ENCODE data around the gene CRYZL1.

The CRYZL1 gene

GRCh38 chr21:33559813-33560212, 81.7 kb downstream of the CRYZL1 start:
- Histone ChIP-seq H3K4me1 (ENCODE audit: control insufficient read depth, low read depth, low read length) (no peaks in the 10 kb centered on the region), H2AK5ac (ENCODE audit: low read length) (no peak overlapping the region), H3K36me3 (ENCODE audit: control insufficient read depth, insufficient read depth, low read length) (peaks cover 14% of the 10 kb centered on the region), H3K18ac (ENCODE audit: low read length) (no peak overlapping the region), H2BK15ac (replicated peaks; ENCODE audit: low read depth) (no peak overlapping the region), H3K27ac (ENCODE audit: low read depth, low read length) (no peak overlapping the region), H2BK5ac (ENCODE audit: low read length) (no peak overlapping the region), H3K79me1 (ENCODE audit: low read length) (peaks cover 16% of the 10 kb centered on the region), H3K4ac (ENCODE audit: low read depth, low read length) (no peak overlapping the region), H3K4me3 (ENCODE audit: low read length) (no peak overlapping the region), H2BK120ac (ENCODE audit: low read depth, low read length) (no peak overlapping the region), H4K5ac (ENCODE audit: low read length) (no peak overlapping the region), H3K9ac (ENCODE audit: low read length) (no peak overlapping the region), H4K8ac (ENCODE audit: low read depth, low read length) (no peak overlapping the region), H3K79me2 (ENCODE audit: control insufficient read depth, insufficient read depth, low read length) (peaks cover 28% of the 10 kb centered on the region), H3K4me2 (ENCODE audit: low read length) (no peak overlapping the region), H3K27me3 (ENCODE audit: insufficient read depth, low read length, poor library complexity) (no peaks in the 10 kb centered on the region), H3K23ac (ENCODE audit: low read length) (no peak overlapping the region), H3K56ac (ENCODE audit: low read length) (no peak overlapping the region)
- WGBS (ENCODE audit: extremely low coverage, insufficient coverage, low lambda C conversion rate) = no CpG with 5 or more reads among the region's 10 CpGs
- DNase-seq = no peak

- no peaks in the 10 kb centered on the region for H3K4me1 ChIP-seq (ENCODE audit: control insufficient read depth, low read depth, low read length)
Measured at GRCh38 chr21:33558777-33559421, 82.6 kb downstream of the CRYZL1 start.

DNA sequence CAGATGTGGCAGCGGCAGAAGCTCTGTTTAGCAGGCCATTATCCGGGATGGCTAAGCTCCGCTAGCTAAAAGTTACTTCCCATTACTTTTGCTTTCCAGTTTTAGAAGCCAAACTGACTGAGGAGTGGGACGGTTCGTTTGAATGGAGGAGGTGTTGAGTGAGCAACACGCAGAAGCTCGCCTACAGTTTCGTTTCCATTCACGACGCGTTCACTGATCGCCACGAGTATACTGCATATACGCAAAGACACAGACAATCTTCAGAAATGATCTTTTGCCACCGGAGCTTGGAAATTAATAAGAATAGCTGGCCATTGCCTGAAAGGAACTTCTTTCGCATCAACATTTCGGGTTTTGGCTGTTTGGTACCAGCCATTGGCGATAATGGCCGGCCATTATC, 84.1 kb downstream of the CRYZL1 start:
- H3K79me2 ChIP-seq (ENCODE audit: control insufficient read depth, insufficient read depth, low read length) = peaks cover 51% of the 10 kb centered on the region
- DNase-seq = no peak
- peaks cover 25% of the 10 kb centered on the region for H3K79me1 ChIP-seq (ENCODE audit: low read length)
- H4K5ac ChIP-seq (ENCODE audit: low read length) = no peak overlapping the region
- H3K4ac ChIP-seq (ENCODE audit: low read depth, low read length) = no peak overlapping the region
- H3K9ac ChIP-seq (ENCODE audit: low read length) = no peak overlapping the region
- no peak overlapping the region for H2BK5ac ChIP-seq (ENCODE audit: low read length)
- H3K4me1 ChIP-seq (ENCODE audit: control insufficient read depth, low read depth, low read length) = no peaks in the 10 kb centered on the region
- no peak overlapping the region for H3K56ac ChIP-seq (ENCODE audit: low read length)
- H3K23ac ChIP-seq (ENCODE audit: low read length) = no peak overlapping the region
- H2BK120ac ChIP-seq (ENCODE audit: low read depth, low read length) = no peak overlapping the region
- H4K8ac ChIP-seq (ENCODE audit: low read depth, low read length) = no peak overlapping the region
- no peak overlapping the region for H2BK15ac ChIP-seq (replicated peaks; ENCODE audit: low read depth)
- no CpG with 5 or more reads among the region's 19 CpGs for WGBS (ENCODE audit: extremely low coverage, insufficient coverage, low lambda C conversion rate)
- H3K27ac ChIP-seq (ENCODE audit: low read depth, low read length) = no peak overlapping the region
- H3K4me3 ChIP-seq (ENCODE audit: low read length) = no peak overlapping the region
- peaks cover 29% of the 10 kb centered on the region for H3K36me3 ChIP-seq (ENCODE audit: control insufficient read depth, insufficient read depth, low read length)
- H2AK5ac ChIP-seq (ENCODE audit: low read length) = no peak overlapping the region
- H3K27me3 ChIP-seq (ENCODE audit: insufficient read depth, low read length, poor library complexity) = no peaks in the 10 kb centered on the region
- no peak overlapping the region for H3K4me2 ChIP-seq (ENCODE audit: low read length)
- no peak overlapping the region for H3K18ac ChIP-seq (ENCODE audit: low read length)

More at GRCh38 chr21:33558777-33559421, 82.6 kb downstream of the CRYZL1 start:
- DNase-seq = no peak
- Histone ChIP-seq H2AK5ac (ENCODE audit: low read length) (no peak overlapping the region), H3K4ac (ENCODE audit: low read depth, low read length) (no peak overlapping the region), H3K56ac (ENCODE audit: low read length) (no peak overlapping the region), H3K9ac (ENCODE audit: low read length) (no peak overlapping the region), H3K23ac (ENCODE audit: low read length) (no peak overlapping the region), H3K79me1 (ENCODE audit: low read length) (peaks cover 16% of the 10 kb centered on the region), H4K5ac (ENCODE audit: low read length) (no peak overlapping the region), H2BK15ac (replicated peaks; ENCODE audit: low read depth) (no peak overlapping the region), H4K8ac (ENCODE audit: low read depth, low read length) (no peak overlapping the region), H3K18ac (ENCODE audit: low read length) (no peak overlapping the region), H3K27ac (ENCODE audit: low read depth, low read length) (no peak overlapping the region), H3K36me3 (ENCODE audit: control insufficient read depth, insufficient read depth, low read length) (peaks cover 18% of the 10 kb centered on the region), H3K79me2 (ENCODE audit: control insufficient read depth, insufficient read depth, low read length) (peaks cover 37% of the 10 kb centered on the region), H3K4me2 (ENCODE audit: low read length) (no peak overlapping the region), H3K4me3 (ENCODE audit: low read length) (no peak overlapping the region), H3K27me3 (ENCODE audit: insufficient read depth, low read length, poor library complexity) (no peaks in the 10 kb centered on the region), H2BK5ac (ENCODE audit: low read length) (no peak overlapping the region), H2BK120ac (ENCODE audit: low read depth, low read length) (no peak overlapping the region)
- WGBS (ENCODE audit: extremely low coverage, insufficient coverage, low lambda C conversion rate) = no CpG with 5 or more reads among the region's 4 CpGs

- Histone ChIP-seq H3K18ac (ENCODE audit: low read length) (no peak overlapping the region), H2BK5ac (ENCODE audit: low read length) (no peak overlapping the region), H3K79me2 (ENCODE audit: control insufficient read depth, insufficient read depth, low read length) (peaks cover 72% of the 10 kb centered on the region), H4K8ac (ENCODE audit: low read depth, low read length) (no peak overlapping the region), H3K9ac (ENCODE audit: low read length) (no peak overlapping the region), H3K56ac (ENCODE audit: low read length) (no peak overlapping the region), H2BK120ac (ENCODE audit: low read depth, low read length) (no peak overlapping the region), H3K4me2 (ENCODE audit: low read length) (no peak overlapping the region), H2AK5ac (ENCODE audit: low read length) (no peak overlapping the region), H2BK15ac (replicated peaks; ENCODE audit: low read depth) (no peak overlapping the region), H3K23ac (ENCODE audit: low read length) (no peak overlapping the region), H3K36me3 (ENCODE audit: control insufficient read depth, insufficient read depth, low read length) (peaks cover 42% of the 10 kb centered on the region), H3K4me1 (ENCODE audit: control insufficient read depth, low read depth, low read length) (no peaks in the 10 kb centered on the region), H3K4ac (ENCODE audit: low read depth, low read length) (no peak overlapping the region), H3K27me3 (ENCODE audit: insufficient read depth, low read length, poor library complexity) (no peaks in the 10 kb centered on the region), H3K79me1 (ENCODE audit: low read length) (peaks cover 31% of the 10 kb centered on the region), H4K5ac (ENCODE audit: low read length) (no peak overlapping the region), H3K27ac (ENCODE audit: low read depth, low read length) (no peak overlapping the region), H3K4me3 (ENCODE audit: low read length) (no peak overlapping the region)
- no peak for DNase-seq
- WGBS (ENCODE audit: extremely low coverage, insufficient coverage, low lambda C conversion rate) = no CpG with 5 or more reads among the region's 32 CpGs
Measured at GRCh38 chr21:33554982-33555344, 86.6 kb downstream of the CRYZL1 start.

DNA sequence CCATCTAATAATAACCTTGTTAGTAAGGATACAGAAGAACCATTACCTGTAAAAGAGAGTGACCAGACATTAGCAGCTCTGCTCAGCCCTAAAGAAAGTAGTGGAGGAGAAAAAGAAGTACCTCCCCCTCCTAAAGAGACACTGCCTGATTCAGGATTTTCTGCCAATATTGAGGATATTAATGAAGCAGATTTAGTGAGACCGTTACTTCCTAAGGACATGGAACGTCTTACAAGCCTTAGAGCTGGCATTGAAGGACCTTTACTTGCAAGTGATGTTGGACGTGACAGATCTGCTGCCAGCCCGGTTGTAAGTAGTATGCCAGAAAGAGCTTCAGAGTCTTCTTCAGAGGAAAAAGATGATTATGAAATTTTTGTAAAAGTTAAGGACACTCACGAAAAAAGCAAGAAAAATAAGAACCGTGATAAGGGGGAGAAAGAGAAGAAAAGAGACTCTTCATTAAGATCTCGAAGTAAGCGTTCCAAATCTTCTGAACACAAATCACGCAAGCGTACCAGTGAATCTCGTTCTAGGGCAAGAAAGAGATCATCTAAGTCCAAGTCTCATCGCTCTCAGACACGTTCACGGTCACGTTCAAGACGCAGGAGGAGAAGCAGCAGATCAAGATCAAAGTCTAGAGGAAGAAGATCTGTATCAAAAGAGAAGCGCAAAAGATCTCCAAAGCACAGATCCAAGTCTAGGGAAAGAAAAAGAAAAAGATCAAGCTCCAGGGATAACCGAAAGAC, 87.1 kb downstream of the CRYZL1 start:
- H3K27me3 ChIP-seq (ENCODE audit: insufficient read depth, low read length, poor library complexity) = no peaks in the 10 kb centered on the region
- no peak overlapping the region for H2AK5ac ChIP-seq (ENCODE audit: low read length)
- no peaks in the 10 kb centered on the region for H3K4me1 ChIP-seq (ENCODE audit: control insufficient read depth, low read depth, low read length)
- no peak overlapping the region for H3K27ac ChIP-seq (ENCODE audit: low read depth, low read length)
- no peak overlapping the region for H3K18ac ChIP-seq (ENCODE audit: low read length)
- H4K5ac ChIP-seq (ENCODE audit: low read length) = no peak overlapping the region
- H2BK120ac ChIP-seq (ENCODE audit: low read depth, low read length) = no peak overlapping the region
- 100% methylated on average over 2 of the region's 18 CpGs for WGBS (ENCODE audit: extremely low coverage, insufficient coverage, low lambda C conversion rate)
- no peak overlapping the region for H3K4me2 ChIP-seq (ENCODE audit: low read length)
- H3K4ac ChIP-seq (ENCODE audit: low read depth, low read length) = no peak overlapping the region
- no peak overlapping the region for H2BK5ac ChIP-seq (ENCODE audit: low read length)
- no peak overlapping the region for H4K8ac ChIP-seq (ENCODE audit: low read depth, low read length)
- no peak overlapping the region for H3K23ac ChIP-seq (ENCODE audit: low read length)
- no peak overlapping the region for H3K9ac ChIP-seq (ENCODE audit: low read length)
- DNase-seq = no peak
- H3K36me3 ChIP-seq (ENCODE audit: control insufficient read depth, insufficient read depth, low read length) = peaks cover 44% of the 10 kb centered on the region
- peaks cover 77% of the 10 kb centered on the region for H3K79me2 ChIP-seq (ENCODE audit: control insufficient read depth, insufficient read depth, low read length)
- no peak overlapping the region for H3K56ac ChIP-seq (ENCODE audit: low read length)
- no peak overlapping the region for H2BK15ac ChIP-seq (replicated peaks; ENCODE audit: low read depth)
- H3K79me1 ChIP-seq (ENCODE audit: low read length) = peaks cover 28% of the 10 kb centered on the region
- no peak overlapping the region for H3K4me3 ChIP-seq (ENCODE audit: low read length)
